Tibial artery (tissue), 4 donors: ENCODE measurements around the gene PLTP.
"Not testable (repeated sequence)": the region's sequence is repeated elsewhere in the genome, so short reads cannot be mapped to it uniquely, and the experiment has no call there.

ENCODE experiments used
- DNase-seq, 2 donors: peaks; one replicate each; pipeline ENCODE4 v3.0.0-alpha.2; 2019
- H3K27ac ChIP-seq, 2 donors: fragments of 200-600 bp; sonication (generic) in 1 of 2; 1 replicate in 1 of 2; 2 replicates in 1 of 2; pipeline ENCODE4 v1.5.1; 2018 to 2019; ENCODE audit warnings: mild to moderate bottlenecking in 1 of 2
- H3K27me3 ChIP-seq, 2 donors: fragments of 200-600 bp; sonication (generic) in 1 of 2; one replicate each; pipeline versions ENCODE4 v1.5.1 to v1.6.0; 2016 to 2019
- H3K36me3 ChIP-seq, 3 donors: fragments of 200-600 bp; sonication (generic) in 2 of 3; one replicate each; pipeline ENCODE4 v1.5.1; 2016 to 2019; ENCODE audit warnings: mild to moderate bottlenecking in 2 of 3
- H3K4me1 ChIP-seq, 4 donors: fragments of 200-600 bp; sonication (generic) in 2 of 4; 1 replicate in 3 of 4; 2 replicates in 1 of 4; pipeline ENCODE4 v1.5.1; 2016 to 2019
- H3K4me3 ChIP-seq, 2 donors: fragments of 200-600 bp; sonication (generic) in 1 of 2; 1 replicate in 1 of 2; 2 replicates in 1 of 2; pipeline ENCODE4 v1.5.1; 2018 to 2019; ENCODE audit warnings: mild to moderate bottlenecking in 2 of 2
- H3K9me3 ChIP-seq, 3 donors: fragments of 200-600 bp; sonication (generic) in 1 of 3; one replicate each; pipeline ENCODE4 v1.5.1; 2016 to 2019
- intact Hi-C: fragments of 100-400 bp; cut with DNase I; formaldehyde crosslinking; loops from one replicate; pipeline ENCODE4 v1.15.0; 2023; ENCODE audit warnings: low total_unique reads
- TF ChIP-seq, protein P1 (sequence below), 2 experiments: fragments of 200-600 bp in 1 of 2; fragments of 450-650 bp in 1 of 2; IDR thresholded peaks; one replicate each; pipeline ENCODE4 v1.5.1; 2017 to 2019; ENCODE audit warnings: antibody characterized with exemption in 2 of 2, mild to moderate bottlenecking in 1 of 2, moderate library complexity in 1 of 2

Gene PLTP

DNA sequence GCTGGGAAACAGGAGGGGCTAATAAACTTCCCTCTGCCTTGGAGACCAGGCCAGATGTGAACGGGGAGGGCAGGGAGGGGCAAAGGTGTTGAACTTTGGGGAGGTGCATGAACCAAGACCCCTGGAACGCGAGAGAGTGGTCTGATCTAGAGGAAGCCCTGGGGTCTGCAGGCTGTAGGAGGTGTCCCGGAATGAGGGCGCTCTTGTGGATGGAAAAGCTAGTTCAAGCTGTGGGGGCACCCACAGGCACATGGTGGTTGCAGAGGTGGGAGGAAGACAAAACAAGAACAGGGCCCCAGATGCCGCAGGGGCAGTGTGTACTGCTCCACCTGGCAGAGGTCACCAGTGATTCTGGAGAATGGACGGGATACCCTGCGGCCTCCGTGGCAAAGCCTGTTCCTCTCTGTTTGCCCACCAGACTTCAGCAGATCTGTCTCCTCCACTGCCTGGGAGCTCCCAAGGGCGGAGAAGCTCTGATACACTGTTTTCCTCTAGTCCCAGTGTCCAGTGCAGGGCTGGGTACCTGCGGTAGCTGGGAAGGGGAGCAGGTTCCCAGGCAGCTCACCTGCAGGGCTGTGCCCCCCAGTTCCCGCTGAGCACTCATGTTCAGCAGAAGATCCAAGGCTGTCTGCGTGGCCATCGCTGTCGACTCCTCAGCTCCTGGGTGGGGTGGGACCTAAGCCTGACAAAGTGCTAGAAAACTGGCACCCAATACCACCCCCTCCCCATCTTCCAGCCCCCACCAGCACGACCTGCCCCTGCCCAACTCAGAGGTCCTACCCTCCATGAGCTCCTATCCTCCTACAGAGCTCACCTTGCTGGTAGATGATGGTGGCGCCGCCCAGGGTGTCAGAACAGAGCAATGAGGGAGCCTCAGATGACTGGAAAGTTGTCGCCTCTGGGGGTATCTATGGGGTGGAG lies 45.3 kb upstream of the PLTP start:
- Histone ChIP-seq H3K36me3 (peaks cover 68 to 88% (median 84%) of the 10 kb centered on the region in 3 donors), H3K4me3 (no peak overlapping the region), H3K27ac (no peak overlapping the region), H3K9me3 (no peaks in the 10 kb centered on the region), H3K27me3 (no peaks in the 10 kb centered on the region), H3K4me1 (no peaks in the 10 kb centered on the region)
- TF ChIP-seq, protein P1, sequence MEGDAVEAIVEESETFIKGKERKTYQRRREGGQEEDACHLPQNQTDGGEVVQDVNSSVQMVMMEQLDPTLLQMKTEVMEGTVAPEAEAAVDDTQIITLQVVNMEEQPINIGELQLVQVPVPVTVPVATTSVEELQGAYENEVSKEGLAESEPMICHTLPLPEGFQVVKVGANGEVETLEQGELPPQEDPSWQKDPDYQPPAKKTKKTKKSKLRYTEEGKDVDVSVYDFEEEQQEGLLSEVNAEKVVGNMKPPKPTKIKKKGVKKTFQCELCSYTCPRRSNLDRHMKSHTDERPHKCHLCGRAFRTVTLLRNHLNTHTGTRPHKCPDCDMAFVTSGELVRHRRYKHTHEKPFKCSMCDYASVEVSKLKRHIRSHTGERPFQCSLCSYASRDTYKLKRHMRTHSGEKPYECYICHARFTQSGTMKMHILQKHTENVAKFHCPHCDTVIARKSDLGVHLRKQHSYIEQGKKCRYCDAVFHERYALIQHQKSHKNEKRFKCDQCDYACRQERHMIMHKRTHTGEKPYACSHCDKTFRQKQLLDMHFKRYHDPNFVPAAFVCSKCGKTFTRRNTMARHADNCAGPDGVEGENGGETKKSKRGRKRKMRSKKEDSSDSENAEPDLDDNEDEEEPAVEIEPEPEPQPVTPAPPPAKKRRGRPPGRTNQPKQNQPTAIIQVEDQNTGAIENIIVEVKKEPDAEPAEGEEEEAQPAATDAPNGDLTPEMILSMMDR (IDR thresholded peaks at IDR 0.05), result no peak
- intact Hi-C loops, result no loop called here
- peak; percentile 19 to 55 for DNase-seq

DNA sequence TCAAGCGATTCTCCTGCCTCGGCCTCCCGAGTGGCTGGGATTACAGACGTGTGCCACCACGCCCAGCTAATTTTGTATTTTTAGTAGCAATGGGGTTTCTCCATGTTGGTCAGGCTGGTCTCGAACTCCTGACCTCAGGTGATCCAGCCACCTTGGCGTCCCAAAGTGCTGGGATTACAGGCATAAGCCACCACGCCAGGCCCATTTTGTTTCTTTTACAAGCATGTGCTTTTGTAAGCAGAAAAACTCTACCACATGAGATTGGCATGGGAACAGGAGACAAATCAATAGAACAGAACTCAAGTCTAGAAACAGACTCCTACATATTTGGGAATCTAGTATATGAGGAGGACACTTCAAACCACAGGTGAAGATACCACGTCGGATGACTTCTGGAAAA lies 44.4 kb upstream of the PLTP start:
- peaks cover 66 to 88% (median 85%) of the 10 kb centered on the region in 3 donors for H3K36me3 ChIP-seq
- H3K27ac ChIP-seq, H3K4me1 ChIP-seq, intact Hi-C loops, H3K4me3 ChIP-seq, H3K9me3 ChIP-seq, H3K27me3 ChIP-seq: not testable (repeated sequence)
- peak; percentile 14 to 29 for DNase-seq

DNA sequence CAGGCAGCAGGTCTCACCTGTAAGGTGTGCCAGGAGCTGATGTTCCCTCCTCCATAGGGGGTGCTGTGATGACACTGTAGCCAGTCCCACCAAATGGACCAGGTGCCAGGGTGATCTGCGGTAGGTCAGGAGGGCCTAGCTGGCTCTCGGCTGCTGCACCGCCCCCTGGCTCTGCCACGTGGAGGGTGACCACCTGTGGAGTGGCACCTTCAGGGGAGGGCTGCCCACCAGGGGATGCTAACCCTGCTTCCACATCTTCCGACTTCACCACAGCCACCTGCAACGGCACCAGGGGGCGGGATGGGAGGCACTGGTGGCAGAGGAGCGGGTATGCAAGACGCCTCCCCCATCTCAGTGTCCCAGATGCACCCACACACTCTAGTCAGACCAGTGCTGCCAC lies 41.7 kb upstream of the PLTP start:
- Histone ChIP-seq H3K9me3 (no peaks in the 10 kb centered on the region), H3K4me1 (no peaks in the 10 kb centered on the region), H3K27ac (no peak overlapping the region), H3K27me3 (no peaks in the 10 kb centered on the region), H3K4me3 (no peak overlapping the region), H3K36me3 (peaks cover 53 to 88% (median 85%) of the 10 kb centered on the region in 3 donors)
- TF ChIP-seq, protein P1 (IDR thresholded peaks at IDR 0.05), result no peak
- DNase-seq, result peak in 1 of 2 donors; percentile 19
- intact Hi-C loops, result no loop called here

DNA sequence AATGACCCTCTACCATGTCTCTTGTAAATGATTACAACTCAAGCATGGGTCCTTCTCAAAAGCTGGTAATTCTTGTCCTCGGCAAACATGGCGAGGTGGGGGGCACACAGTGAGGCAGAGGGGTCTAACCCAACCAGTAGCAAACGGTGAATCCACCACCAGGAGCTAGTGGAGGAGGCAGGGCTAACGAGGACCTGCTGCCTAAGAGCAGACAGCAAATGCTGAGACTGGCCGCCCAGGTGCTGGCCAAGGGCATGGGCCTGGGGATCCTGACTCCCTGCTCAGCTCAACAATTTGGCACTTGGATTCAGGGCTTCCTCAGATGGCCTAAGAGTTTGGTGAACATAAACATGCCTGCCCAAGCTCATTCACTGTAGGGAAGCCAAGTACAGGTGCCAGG lies 40.9 kb upstream of the PLTP start:
- no peaks in the 10 kb centered on the region for H3K9me3 ChIP-seq
- TF ChIP-seq, protein P1 (IDR thresholded peaks at IDR 0.05), result no peak
- no peak for DNase-seq
- H3K27ac ChIP-seq, result no peak overlapping the region
- H3K27me3 ChIP-seq, result no peaks in the 10 kb centered on the region
- intact Hi-C loops, result no loop called here
- peaks cover 50 to 88% (median 85%) of the 10 kb centered on the region in 3 donors for H3K36me3 ChIP-seq
- H3K4me3 ChIP-seq, result no peak overlapping the region
- H3K4me1 ChIP-seq, result no peaks in the 10 kb centered on the region

DNA sequence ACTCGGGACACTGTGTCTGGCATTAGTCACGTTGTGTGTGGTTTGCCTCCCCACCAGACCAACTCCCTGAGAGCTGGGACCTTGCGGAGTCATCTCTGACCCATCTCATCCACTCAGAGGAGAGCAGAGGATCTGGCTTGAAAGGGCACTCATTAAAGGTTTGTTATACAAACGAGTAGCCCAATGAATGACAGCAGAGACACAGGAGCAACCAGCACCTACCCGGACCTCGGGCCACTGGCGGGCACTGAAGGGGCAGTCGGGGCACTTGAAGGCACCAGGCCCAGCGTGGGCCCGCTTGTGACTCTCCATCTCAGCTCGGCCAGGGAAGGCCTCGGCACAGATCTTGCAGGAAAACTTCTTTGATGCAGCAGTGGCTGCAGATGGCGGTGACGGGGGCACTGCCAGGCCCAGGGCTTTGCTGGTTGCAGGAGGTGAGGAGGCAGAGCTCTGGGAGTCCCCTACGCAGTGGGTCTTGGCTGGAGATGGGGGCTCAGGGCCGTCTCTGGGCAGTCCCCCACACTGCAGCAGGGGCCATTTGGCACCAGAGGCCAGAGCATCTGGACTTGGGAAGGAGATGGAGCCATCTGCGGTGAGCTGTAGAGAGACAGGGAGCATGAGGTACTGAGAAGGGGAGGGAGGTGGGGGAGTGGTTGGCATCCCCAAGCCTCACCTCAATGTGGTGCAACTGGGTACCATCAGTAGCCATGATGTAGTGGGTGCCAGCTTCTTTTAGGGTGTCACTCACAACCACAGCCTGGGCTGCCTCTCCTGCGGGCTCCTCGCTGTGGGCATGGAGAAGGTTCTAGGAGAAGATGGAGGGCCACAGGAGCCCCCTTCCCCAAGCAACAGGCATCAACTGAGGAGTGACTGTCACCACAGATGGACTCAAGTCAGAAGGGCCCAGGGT lies 40.2 kb upstream of the PLTP start:
- Histone ChIP-seq H3K27ac (no peak overlapping the region), H3K36me3 (peaks cover 50 to 88% (median 85%) of the 10 kb centered on the region in 3 donors), H3K4me3 (no peak overlapping the region), H3K9me3 (no peaks in the 10 kb centered on the region), H3K27me3 (no peaks in the 10 kb centered on the region), H3K4me1 (no peaks in the 10 kb centered on the region)
- intact Hi-C loops, result no loop called here
- DNase-seq, result no peak
- TF ChIP-seq, protein P1 (IDR thresholded peaks at IDR 0.05), result no peak

DNA sequence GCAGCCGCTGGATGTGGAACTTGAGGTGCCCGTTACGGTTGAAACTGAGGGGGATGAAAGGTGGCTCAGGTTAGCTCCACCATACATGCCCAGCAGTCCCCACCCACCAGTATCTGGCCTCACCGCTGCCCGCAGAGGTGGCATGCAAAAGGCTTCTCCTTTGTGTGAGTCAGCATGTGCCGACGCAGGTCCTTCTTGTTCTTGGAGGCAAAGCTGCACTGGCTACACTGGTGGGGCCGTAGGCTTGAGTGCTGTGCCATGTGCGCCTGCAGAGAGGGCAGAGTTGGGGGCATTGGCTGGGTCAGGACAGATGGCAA lies 38.3 kb upstream of the PLTP start:
- H3K4me3 ChIP-seq, result no peak overlapping the region
- no peaks in the 10 kb centered on the region for H3K9me3 ChIP-seq
- H3K27me3 ChIP-seq, result no peaks in the 10 kb centered on the region
- intact Hi-C loops, result no loop called here
- TF ChIP-seq, protein P1 (IDR thresholded peaks at IDR 0.05), result no peak
- H3K27ac ChIP-seq, result peak overlapping the region in 1 of 2 donors; percentile 11
- H3K36me3 ChIP-seq, result peaks cover 65 to 92% (median 91%) of the 10 kb centered on the region in 3 donors
- peaks cover 0 to 4% (median 0%) of the 10 kb centered on the region in 4 donors for H3K4me1 ChIP-seq
- DNase-seq, result no peak
